Heart left ventricle (tissue), 13 donors: ENCODE measurements around the gene MRC2.

ENCODE experiments used
- POLR2A ChIP-seq, 2 donors: fragments of 450-650 bp; IDR thresholded peaks; one replicate each; pipeline ENCODE4 v1.6.1; 2017; ENCODE audit warnings: antibody characterized with exemption in 2 of 2, mild to moderate bottlenecking in 2 of 2, moderate library complexity in 2 of 2
- TF ChIP-seq, protein P1 (sequence below), 12 donors: fragments of 200-600 bp; sonication (generic) in 4 of 12; IDR thresholded peaks; one replicate each; pipeline versions ENCODE4 v1.5.0 to v1.8.0; 2018 to 2022; ENCODE audit warnings: antibody characterized with exemption in 12 of 12, mild to moderate bottlenecking in 5 of 12
- donor health status: ischemic (EF 13 %, LVEDD 7.1; RV severe dilation, severe dysfunction).
- donor health status: DM: no; HTN: yes; CAD: no.
- donor health status: DM: no; HTN: no; CAD: no.
- donor health status: ischemic (EF 25% LVEDD 6.9; RV normal size, moderate dysfunction).
- donor health status: ischemic (EF 25% LVEDD 5.7; RV mildly dilated, moderate dysfunction).
- donor health status: ischemic (EF 35%, LVEDD 5.7; RV mildly dilated, moderate dysfunction).
- donor health status: nonischemic (EF 11% LVEDD 7.7; RV severe dilation, severe dysfunction).
- donor health status: DM: yes; HTN: yes; CAD: no.
- donor health status: PGD.
- donor health status: ischemic (EF 29% LVEDD 5.4; RV normal size, mild dysfunction).
- donor health status: nonischemic (EF 23%, LVEDD 6.1; RV moderate dilation, normal function).

DNA sequence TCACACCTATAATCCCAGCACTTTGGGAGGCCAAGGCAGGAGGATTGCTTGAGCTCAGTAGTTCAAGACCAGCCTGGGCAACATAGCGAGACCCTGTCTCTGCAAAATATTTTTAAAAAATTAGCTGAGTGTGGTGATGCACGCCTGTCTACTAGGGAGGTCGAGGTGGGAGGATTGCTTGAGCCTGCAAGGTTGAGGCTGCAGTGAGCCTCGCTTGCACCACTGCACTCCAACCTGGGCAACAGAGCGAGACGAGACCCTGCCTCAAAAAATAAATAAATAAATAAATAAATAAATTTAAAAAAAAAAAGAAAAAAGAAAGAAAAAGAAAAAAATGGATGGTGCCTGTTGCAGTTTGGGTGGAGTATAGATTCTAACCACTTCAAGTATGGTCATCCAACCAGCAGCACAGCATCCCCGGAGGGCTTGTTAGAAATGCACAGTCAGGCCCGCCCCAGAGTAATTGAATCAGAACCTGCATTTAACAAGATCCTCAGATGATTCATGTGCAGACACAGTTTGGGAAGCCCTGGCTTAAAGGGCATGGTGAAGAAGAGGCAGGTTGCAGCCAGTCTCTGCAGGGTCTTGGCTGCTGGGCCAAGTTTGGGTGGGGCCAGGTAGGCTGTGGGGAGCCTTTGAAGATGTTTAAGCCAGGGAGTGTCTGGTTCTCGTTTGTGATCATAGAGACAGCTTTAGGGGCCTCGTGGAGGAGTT lies 40.8 kb downstream of the MRC2 start:
- TF ChIP-seq, protein P1, sequence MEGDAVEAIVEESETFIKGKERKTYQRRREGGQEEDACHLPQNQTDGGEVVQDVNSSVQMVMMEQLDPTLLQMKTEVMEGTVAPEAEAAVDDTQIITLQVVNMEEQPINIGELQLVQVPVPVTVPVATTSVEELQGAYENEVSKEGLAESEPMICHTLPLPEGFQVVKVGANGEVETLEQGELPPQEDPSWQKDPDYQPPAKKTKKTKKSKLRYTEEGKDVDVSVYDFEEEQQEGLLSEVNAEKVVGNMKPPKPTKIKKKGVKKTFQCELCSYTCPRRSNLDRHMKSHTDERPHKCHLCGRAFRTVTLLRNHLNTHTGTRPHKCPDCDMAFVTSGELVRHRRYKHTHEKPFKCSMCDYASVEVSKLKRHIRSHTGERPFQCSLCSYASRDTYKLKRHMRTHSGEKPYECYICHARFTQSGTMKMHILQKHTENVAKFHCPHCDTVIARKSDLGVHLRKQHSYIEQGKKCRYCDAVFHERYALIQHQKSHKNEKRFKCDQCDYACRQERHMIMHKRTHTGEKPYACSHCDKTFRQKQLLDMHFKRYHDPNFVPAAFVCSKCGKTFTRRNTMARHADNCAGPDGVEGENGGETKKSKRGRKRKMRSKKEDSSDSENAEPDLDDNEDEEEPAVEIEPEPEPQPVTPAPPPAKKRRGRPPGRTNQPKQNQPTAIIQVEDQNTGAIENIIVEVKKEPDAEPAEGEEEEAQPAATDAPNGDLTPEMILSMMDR (IDR thresholded peaks at IDR 0.05): no peak
- TF ChIP-seq POLR2A (IDR thresholded peaks at IDR 0.05): no peak
